ENCODE measurements around the gene HEMK1. TPM values are rescaled to one million over a fixed set of nuclear protein-coding genes. Genes with fewer than 3 reads are reported as not detected.

Gene HEMK1
- total and polyA plus RNA-seq, 4 donors = 3.7 to 9.5 (median 8.9) TPM

DNA sequence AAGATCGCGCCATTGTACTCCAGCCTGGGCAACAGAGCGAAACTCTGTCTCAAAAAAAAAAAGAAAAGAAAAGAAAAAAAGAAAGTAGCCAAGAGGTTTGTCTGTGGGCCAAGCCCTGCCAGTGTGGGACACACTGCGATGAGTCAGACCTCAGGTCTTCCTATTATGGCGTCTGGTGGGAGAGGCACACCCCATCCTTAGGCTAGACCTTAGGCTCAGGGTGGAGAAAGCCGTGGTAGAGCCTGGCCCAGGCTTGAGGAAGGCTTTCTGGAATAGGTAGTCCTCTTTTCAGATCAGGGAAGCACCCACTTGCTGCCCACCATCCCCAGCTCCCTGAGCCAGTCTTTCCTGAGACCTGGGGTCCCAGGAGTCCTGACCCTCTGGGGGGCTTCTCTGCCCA, 6.0 kb downstream of the HEMK1 start:
- peaks cover 0 to 14% (median 3%) of the 10 kb centered on the region in 4 donors for H3K36me3 ChIP-seq (ENCODE audit: control insufficient read depth in 4 of 4, insufficient read depth in 3 of 4, low read depth in 1 of 4, low read length in 3 of 4)
- 97% methylated on average over 6 of the region's 6 CpGs for WGBS

DNA sequence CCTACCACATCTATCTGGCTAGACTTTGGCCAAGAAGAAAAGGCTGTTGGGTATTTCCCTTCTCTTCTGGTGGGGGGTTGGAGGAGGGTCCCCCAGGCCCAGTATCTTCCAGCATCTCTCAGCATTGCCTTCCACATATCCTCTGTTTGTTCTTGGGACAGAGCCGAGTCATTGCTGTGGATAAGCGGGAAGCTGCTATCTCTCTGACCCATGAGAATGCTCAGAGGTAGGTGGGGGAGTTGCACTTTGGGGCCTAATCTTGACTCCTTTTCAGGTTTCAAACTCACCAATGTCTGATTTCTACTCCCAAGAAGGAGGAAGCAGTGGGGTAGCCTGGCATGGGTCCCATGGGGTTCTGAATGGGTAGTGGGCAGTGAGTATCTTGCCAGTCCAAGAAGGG, 8.0 kb downstream of the HEMK1 start:
- no peak for DNase-seq (ENCODE audit: low spot score)
- no peak overlapping the region for H3K27ac ChIP-seq (ENCODE audit: low read depth in 1 of 2, low read length in 2 of 2)
- 99% methylated on average over 2 of the region's 2 CpGs for WGBS
- H3K27me3 ChIP-seq (ENCODE audit: control insufficient read depth in 4 of 4, insufficient read depth in 4 of 4, low read length in 3 of 4) = no peaks in the 10 kb centered on the region
- no peaks in the 10 kb centered on the region for H3K9me3 ChIP-seq (ENCODE audit: control insufficient read depth in 4 of 4, low read length in 3 of 4)
- TF ChIP-seq FOXA2 (IDR thresholded peaks at IDR 0.05) (no peak), RAD21 (IDR thresholded peaks at IDR 0.05) (no peak)
- peaks cover 17 to 49% (median 44%) of the 10 kb centered on the region in 4 donors for H3K4me1 ChIP-seq (ENCODE audit: control insufficient read depth in 4 of 4, insufficient read depth in 4 of 4, low read length in 3 of 4)
- H3K4me3 ChIP-seq (ENCODE audit: low read depth in 1 of 3, low read length in 3 of 3) = no peak overlapping the region
- peaks cover 0 to 14% (median 3%) of the 10 kb centered on the region in 4 donors for H3K36me3 ChIP-seq (ENCODE audit: control insufficient read depth in 4 of 4, insufficient read depth in 3 of 4, low read depth in 1 of 4, low read length in 3 of 4)
- H3K9ac ChIP-seq (ENCODE audit: low read depth in 1 of 2, low read length in 2 of 2) = no peak overlapping the region

More for the DNA sequence above, 6.0 kb downstream of the HEMK1 start:
- no peak for TF ChIP-seq FOXA1 (IDR thresholded peaks at IDR 0.05)
- TF ChIP-seq JUND (IDR thresholded peaks at IDR 0.05) = no peak
- no peak for TF ChIP-seq HNF4G (IDR thresholded peaks at IDR 0.05)
- TF ChIP-seq TAF1 (conservative IDR thresholded peaks at IDR 0.05) = no peak
- TF ChIP-seq SP1 (IDR thresholded peaks at IDR 0.05) = no peak
- no peak for TF ChIP-seq EGR1 (IDR thresholded peaks at IDR 0.05; ENCODE audit: low read depth in 2 of 2)
- TF ChIP-seq YY1 (IDR thresholded peaks at IDR 0.05) = no peak
- no peak overlapping the region for H3K27ac ChIP-seq (ENCODE audit: low read depth in 1 of 2, low read length in 2 of 2)
- H3K4me3 ChIP-seq (ENCODE audit: low read depth in 1 of 3, low read length in 3 of 3) = no peak overlapping the region
- no peak overlapping the region for H3K9ac ChIP-seq (ENCODE audit: low read depth in 1 of 2, low read length in 2 of 2)
- no peak for DNase-seq (ENCODE audit: low spot score)
- H3K9me3 ChIP-seq (ENCODE audit: control insufficient read depth in 4 of 4, low read length in 3 of 4) = no peaks in the 10 kb centered on the region
- peaks cover 5 to 49% (median 43%) of the 10 kb centered on the region in 4 donors for H3K4me1 ChIP-seq (ENCODE audit: control insufficient read depth in 4 of 4, insufficient read depth in 4 of 4, low read length in 3 of 4)
- H3K27me3 ChIP-seq (ENCODE audit: control insufficient read depth in 4 of 4, insufficient read depth in 4 of 4, low read length in 3 of 4) = no peaks in the 10 kb centered on the region

GRCh38 chr3:50580683-50581458, 11.5 kb downstream of the HEMK1 start:
- 49% methylated on average over 9 of the region's 9 CpGs for WGBS
- H3K4me3 ChIP-seq (ENCODE audit: low read depth in 1 of 3, low read length in 3 of 3) = no peak overlapping the region
- no peaks in the 10 kb centered on the region for H3K27me3 ChIP-seq (ENCODE audit: control insufficient read depth in 4 of 4, insufficient read depth in 4 of 4, low read length in 3 of 4)
- no peaks in the 10 kb centered on the region for H3K9me3 ChIP-seq (ENCODE audit: control insufficient read depth in 4 of 4, low read length in 3 of 4)
- no peak for DNase-seq (ENCODE audit: low spot score)
- peak overlapping the region in 1 of 2 donors; percentile 33 for H3K9ac ChIP-seq (ENCODE audit: low read depth in 1 of 2, low read length in 2 of 2)
- H3K36me3 ChIP-seq (ENCODE audit: control insufficient read depth in 4 of 4, insufficient read depth in 3 of 4, low read depth in 1 of 4, low read length in 3 of 4) = peaks cover 0 to 14% (median 3%) of the 10 kb centered on the region in 4 donors
- peak overlapping the region; percentile 55 to 72 for H3K27ac ChIP-seq (ENCODE audit: low read depth in 1 of 2, low read length in 2 of 2)
- TF ChIP-seq RAD21 (IDR thresholded peaks at IDR 0.05) (peak in 1 of 2 donors; percentile 27), HNF4G (IDR thresholded peaks at IDR 0.05) (no peak), RXRA (IDR thresholded peaks at IDR 0.05) (peak; percentile 63 to 85), CTCF (IDR thresholded peaks at IDR 0.05; ENCODE audit: low read depth, low read length, missing input control) (peak; percentile 2), YY1 (IDR thresholded peaks at IDR 0.05) (peak; percentile 58), EGR1 (IDR thresholded peaks at IDR 0.05; ENCODE audit: low read depth in 2 of 2) (no peak), FOXA1 (IDR thresholded peaks at IDR 0.05) (no peak), NR2F2 (IDR thresholded peaks at IDR 0.05) (no peak), FOXA2 (IDR thresholded peaks at IDR 0.05) (peak; percentile 12), JUND (IDR thresholded peaks at IDR 0.05) (peak in 1 of 2 donors; percentile 31), REST (IDR thresholded peaks at IDR 0.05) (no peak), SP1 (IDR thresholded peaks at IDR 0.05) (peak; percentile 50), HNF4A (conservative IDR thresholded peaks at IDR 0.05) (peak; percentile 46 to 73), GABPA (IDR thresholded peaks at IDR 0.05 in 1 of 2, conservative IDR thresholded peaks at IDR 0.05 in 1 of 2) (no peak), TAF1 (conservative IDR thresholded peaks at IDR 0.05) (no peak), ZBTB33 (IDR thresholded peaks at IDR 0.05) (no peak)
- TF ChIP-seq, protein P1, sequence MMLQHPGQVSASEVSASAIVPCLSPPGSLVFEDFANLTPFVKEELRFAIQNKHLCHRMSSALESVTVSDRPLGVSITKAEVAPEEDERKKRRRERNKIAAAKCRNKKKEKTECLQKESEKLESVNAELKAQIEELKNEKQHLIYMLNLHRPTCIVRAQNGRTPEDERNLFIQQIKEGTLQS (IDR thresholded peaks at IDR 0.05) = no peak
- TF ChIP-seq, protein P2, sequence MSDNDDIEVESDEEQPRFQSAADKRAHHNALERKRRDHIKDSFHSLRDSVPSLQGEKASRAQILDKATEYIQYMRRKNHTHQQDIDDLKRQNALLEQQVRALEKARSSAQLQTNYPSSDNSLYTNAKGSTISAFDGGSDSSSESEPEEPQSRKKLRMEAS (IDR thresholded peaks at IDR 0.05) = no peak
- peaks cover 42 to 68% (median 61%) of the 10 kb centered on the region in 4 donors for H3K4me1 ChIP-seq (ENCODE audit: control insufficient read depth in 4 of 4, insufficient read depth in 4 of 4, low read length in 3 of 4)

Measured in liver (tissue), 9 donors.